ENCODE results near the gene EPC2.

- no peak for TF ChIP-seq EZH2 (IDR thresholded peaks at IDR 0.05; ENCODE audit: insufficient read depth, poor library complexity, severe bottlenecking)
- no peak for TF ChIP-seq EZH2phosphoT487 (IDR thresholded peaks at IDR 0.05; ENCODE audit: insufficient read depth, low read depth)
These were observed 52.4 kb downstream of the EPC2 start for GRCh38 chr2:148696985-148697384.

All from GM23248 (cell line).